HEK293 (cell line): Measurements from ENCODE around the gene FNDC8.

Source experiments
- AEBP2 ChIP-seq: fragments of 450-650 bp; formaldehyde crosslinking; IDR thresholded peaks from 2 replicates; pipeline ENCODE4 v1.5.1; 2016; ENCODE audit warnings: missing biosample characterization, missing genetic modification characterization, borderline replicate concordance
- ATF2 ChIP-seq: fragments of 450-650 bp; formaldehyde crosslinking; IDR thresholded peaks from 2 replicates; pipeline ENCODE4 v1.5.1; 2016; ENCODE audit warnings: missing biosample characterization, missing genetic modification characterization, low read depth
- HIC1 ChIP-seq: fragments of 450-650 bp; formaldehyde crosslinking; IDR thresholded peaks from 2 replicates; pipeline ENCODE4 v1.5.1; 2016; ENCODE audit warnings: missing biosample characterization, missing genetic modification characterization
- KLF10 ChIP-seq: fragments of 450-650 bp; IDR thresholded peaks from 2 replicates; pipeline ENCODE4 v1.5.1; 2018; ENCODE audit warnings: missing biosample characterization, mild to moderate bottlenecking, missing genetic modification characterization
- KLF17 ChIP-seq: fragments of 450-650 bp; formaldehyde crosslinking; IDR thresholded peaks from 2 replicates; pipeline ENCODE4 v1.5.1; 2016; ENCODE audit warnings: missing biosample characterization, missing genetic modification characterization
- MZF1 ChIP-seq: fragments of 450-650 bp; formaldehyde crosslinking; IDR thresholded peaks from 2 replicates; pipeline ENCODE4 v1.5.1; 2017; ENCODE audit warnings: missing biosample characterization, missing genetic modification characterization, borderline replicate concordance
- PBX3 ChIP-seq: sonication (generic); formaldehyde crosslinking; IDR thresholded peaks from 2 replicates; pipeline ENCODE4 v1.8.1; 2022; ENCODE audit warnings: mild to moderate bottlenecking, moderate library complexity, missing genetic modification reagents
- SALL2 ChIP-seq: fragments of 450-650 bp; formaldehyde crosslinking; IDR thresholded peaks from 2 replicates; pipeline ENCODE4 v1.5.0; 2017; ENCODE audit warnings: missing biosample characterization, mild to moderate bottlenecking, missing genetic modification characterization, borderline replicate concordance
- SCRT2 ChIP-seq: fragments of 450-650 bp; formaldehyde crosslinking; IDR thresholded peaks from 2 replicates; pipeline ENCODE4 v1.5.1; 2016; ENCODE audit warnings: missing biosample characterization, missing genetic modification characterization
- YY2 ChIP-seq: fragments of 450-650 bp; formaldehyde crosslinking; IDR thresholded peaks from 2 replicates; pipeline ENCODE4 v1.5.1; 2016; ENCODE audit warnings: missing biosample characterization, missing genetic modification characterization
- ZBTB11 ChIP-seq: fragments of 450-650 bp; formaldehyde crosslinking; conservative IDR thresholded peaks from 2 replicates; pipeline ENCODE4 v1.5.1; 2016; ENCODE audit warnings: low read depth, missing biosample characterization, missing genetic modification characterization
- ZNF10 ChIP-seq: fragments of 450-650 bp; formaldehyde crosslinking; IDR thresholded peaks from 2 replicates; pipeline ENCODE4 v1.5.1; 2017; ENCODE audit warnings: missing biosample characterization, missing genetic modification characterization
- ZNF132 ChIP-seq: fragments of 450-650 bp; formaldehyde crosslinking; IDR thresholded peaks from 2 replicates; pipeline ENCODE4 v1.5.1; 2017; ENCODE audit warnings: missing biosample characterization, missing genetic modification characterization, borderline replicate concordance
- ZNF175 ChIP-seq: fragments of 450-650 bp; formaldehyde crosslinking; IDR thresholded peaks from 2 replicates; pipeline ENCODE4 v1.5.1; 2016; ENCODE audit warnings: missing biosample characterization, missing genetic modification characterization
- ZNF211 ChIP-seq: fragments of 450-650 bp; formaldehyde crosslinking; IDR thresholded peaks from 2 replicates; pipeline ENCODE4 v1.5.1; 2016; ENCODE audit warnings: low read depth, missing biosample characterization, missing genetic modification characterization
- ZNF214 ChIP-seq: fragments of 450-650 bp; formaldehyde crosslinking; IDR thresholded peaks from 2 replicates; pipeline ENCODE4 v1.5.1; 2017; ENCODE audit warnings: missing biosample characterization, mild to moderate bottlenecking, missing genetic modification characterization, borderline replicate concordance
- ZNF266 ChIP-seq: fragments of 450-650 bp; formaldehyde crosslinking; IDR thresholded peaks from 2 replicates; pipeline ENCODE4 v1.5.1; 2016; ENCODE audit warnings: missing biosample characterization, missing genetic modification characterization, low read depth
- ZNF341 ChIP-seq: fragments of 450-650 bp; formaldehyde crosslinking; IDR thresholded peaks from 2 replicates; pipeline ENCODE4; 2016; ENCODE audit warnings: low read depth, missing biosample characterization, missing genetic modification characterization
- ZNF362 ChIP-seq: fragments of 450-650 bp; formaldehyde crosslinking; IDR thresholded peaks from 2 replicates; pipeline ENCODE4 v1.5.1; 2016; ENCODE audit warnings: missing biosample characterization, missing genetic modification characterization
- ZNF426 ChIP-seq: fragments of 450-650 bp; formaldehyde crosslinking; IDR thresholded peaks from 2 replicates; pipeline ENCODE4 v1.5.1; 2017; ENCODE audit warnings: missing biosample characterization, missing genetic modification characterization, mild to moderate bottlenecking, inconsistent platforms, moderate library complexity
- ZNF529 ChIP-seq: fragments of 450-650 bp; formaldehyde crosslinking; IDR thresholded peaks from 2 replicates; pipeline ENCODE4 v1.5.1; 2017; ENCODE audit warnings: missing genetic modification characterization, missing biosample characterization; ENCODE audit not compliant: insufficient replicate concordance
- ZNF658 ChIP-seq: fragments of 450-650 bp; formaldehyde crosslinking; IDR thresholded peaks from 2 replicates; pipeline ENCODE4; 2016; ENCODE audit warnings: missing biosample characterization, missing genetic modification characterization
- ZNF664 ChIP-seq: fragments of 450-650 bp; formaldehyde crosslinking; IDR thresholded peaks from 2 replicates; pipeline ENCODE4 v1.5.1; 2016; ENCODE audit warnings: missing biosample characterization, missing genetic modification characterization
- ZNF791 ChIP-seq: fragments of 450-650 bp; formaldehyde crosslinking; IDR thresholded peaks from 2 replicates; pipeline ENCODE4 v1.5.1; 2016; ENCODE audit warnings: missing biosample characterization, missing genetic modification characterization
- ZNF843 ChIP-seq: fragments of 450-650 bp; formaldehyde crosslinking; IDR thresholded peaks from 2 replicates; pipeline ENCODE4 v1.5.1; 2016; ENCODE audit warnings: missing biosample characterization, missing genetic modification characterization
- ZSCAN16 ChIP-seq: fragments of 450-650 bp; formaldehyde crosslinking; IDR thresholded peaks from 2 replicates; pipeline ENCODE4 v1.5.1; 2016; ENCODE audit warnings: missing biosample characterization, missing genetic modification characterization

Gene FNDC8

GRCh38 chr17:35088881-35089585, 32.4 kb upstream of the FNDC8 start (continued):
- TF ChIP-seq ZBTB11 (tag by site-specific recombination), result no peak
- no peak for TF ChIP-seq HIC1 (tag by site-specific recombination)
- no peak for TF ChIP-seq ZNF362 (tag by site-specific recombination)
- TF ChIP-seq ATF2, result no peak
- no peak for TF ChIP-seq ZSCAN16 (tag by site-specific recombination)
- TF ChIP-seq ZNF211 (tag by site-specific recombination), result no peak
- TF ChIP-seq ZNF426, result no peak
- peak; percentile 25; the same call in 1 of the 2 replicates for TF ChIP-seq KLF17 (tag by site-specific recombination)
- no peak for TF ChIP-seq ZNF132 (tag by site-specific recombination)
- no peak for TF ChIP-seq ZNF843 (tag by site-specific recombination)
- TF ChIP-seq ZNF214 (tag by site-specific recombination), result no peak
- TF ChIP-seq AEBP2 (tag by site-specific recombination), result no peak
- TF ChIP-seq KLF10 (tag by site-specific recombination), result 0 out of 2 replicates have a peak, but pooled peaks have one; percentile 23
- peak; percentile 91 for TF ChIP-seq ZNF10
- TF ChIP-seq ZNF664 (tag by site-specific recombination), result no peak
- TF ChIP-seq ZNF791 (tag by site-specific recombination), result no peak
- TF ChIP-seq ZNF341, result no peak
- TF ChIP-seq PBX3 (CRISPR knock-in tag), result 0 out of 2 replicates have a peak, but pooled peaks have one; percentile 46
- TF ChIP-seq MZF1, result 0 out of 2 replicates have a peak, but pooled peaks have one; percentile 16
- no peak for TF ChIP-seq ZNF529 (tag by site-specific recombination)
- TF ChIP-seq ZNF175 (tag by site-specific recombination), result no peak
- no peak for TF ChIP-seq SALL2 (tag by site-specific recombination)
- no peak; the same call in 1 of the 2 replicates for TF ChIP-seq SCRT2 (tag by site-specific recombination)
- no peak for TF ChIP-seq YY2 (tag by site-specific recombination)
- TF ChIP-seq ZNF658 (tag by site-specific recombination), result no peak
- no peak for TF ChIP-seq ZNF266 (tag by site-specific recombination)
